PC-3 (cell line): ENCODE measurements around the gene CASS4. TPM values are rescaled to one million over a fixed set of nuclear protein-coding genes. Genes with fewer than 3 reads are reported as not detected.

ENCODE experiments used
- ATAC-seq: fragments of 200-7000 bp; cut with Tn5 transposase; 2 replicates; pipeline ENCODE4 v1.9.1; 2020; ENCODE audit warnings: mild to moderate bottlenecking, moderate library complexity
- BruUV-seq: library from RNA; stranded (reverse); fragments of 400-500 nt; replicated peaks from 2 replicates; lab custom pipeline; 2021; lab: Mats Ljungman, UMichigan
- CTCF ChIA-PET: fragments of 300-600 bp; sonication (Branson Sonifier 250); formaldehyde crosslinking; loops from one replicate; lab custom pipeline; 2022; ENCODE audit warnings: antibody characterized with exemption; lab: Charles Lee
- POLR2A ChIA-PET: fragments of 300-600 bp; sonication (Branson Sonifier 250); formaldehyde crosslinking; loops from one replicate; lab custom pipeline; 2022; ENCODE audit warnings: antibody characterized with exemption; ENCODE audit not compliant: unreplicated experiment; lab: Charles Lee
- DNase-seq: peaks from one replicate; pipeline ENCODE4 v3.0.0-alpha.2; 2015
- H2AFZ ChIP-seq: fragments of 300-600 bp; sonication (generic); 2 replicates; pipeline ENCODE4 v1.6.0; 2016; ENCODE audit warnings: antibody characterized with exemption, low read length
- H3F3A ChIP-seq: fragments of 300-600 bp; sonication (generic); one replicate; pipeline ENCODE4 v1.6.0; 2017; ENCODE audit warnings: antibody characterized with exemption, low read length, control low read depth, mild to moderate bottlenecking; ENCODE audit not compliant: unreplicated experiment
- H3K27ac ChIP-seq: fragments of 300-600 bp; sonication (generic); 2 replicates; pipeline ENCODE4 v1.5.1; 2016; ENCODE audit warnings: mild to moderate bottlenecking, low read length
- H3K27me3 ChIP-seq: fragments of 300-600 bp; sonication (generic); 2 replicates; pipeline ENCODE4 v1.6.1; 2016; ENCODE audit warnings: low read length, mixed read lengths
- H3K36me3 ChIP-seq: fragments of 300-600 bp; sonication (generic); 2 replicates; pipeline ENCODE4 v1.6.1; 2016; ENCODE audit warnings: low read depth, mixed run types, low read length, mixed read lengths
- H3K4me1 ChIP-seq: fragments of 300-600 bp; sonication (generic); 2 replicates; pipeline ENCODE4 v1.5.1; 2016; ENCODE audit warnings: low read length; ENCODE audit not compliant: insufficient read depth
- H3K4me2 ChIP-seq: fragments of 300-600 bp; sonication (generic); 2 replicates; pipeline ENCODE4 v1.6.0; 2016; ENCODE audit warnings: low read length
- H3K4me3 ChIP-seq: fragments of 300-600 bp; sonication (generic); 2 replicates; pipeline ENCODE4 v1.5.1; 2016; ENCODE audit warnings: mild to moderate bottlenecking, low read length, mixed read lengths
- H3K79me2 ChIP-seq: fragments of 300-600 bp; sonication (generic); 2 replicates; pipeline ENCODE4 v1.6.1; 2017; ENCODE audit warnings: low read length, mixed read lengths
- H3K9ac ChIP-seq: fragments of 300-600 bp; sonication (generic); 2 replicates; pipeline ENCODE4 v1.6.0; 2016; ENCODE audit warnings: mild to moderate bottlenecking, low read length
- H3K9me2 ChIP-seq: fragments of 300-600 bp; sonication (generic); replicated peaks from 2 replicates; pipeline ENCODE4 v1.6.1; 2016; ENCODE audit warnings: mixed run types, low read length, mixed read lengths
- H3K9me3 ChIP-seq: fragments of 300-600 bp; sonication (generic); 2 replicates; pipeline ENCODE4 v1.6.1; 2016; ENCODE audit warnings: low read length, mixed read lengths
- H4K20me1 ChIP-seq: fragments of 300-600 bp; sonication (generic); 2 replicates; pipeline ENCODE4 v1.6.1; 2016; ENCODE audit warnings: low read length, mixed read lengths
- CTCF ChIP-seq: fragments of 300-600 bp; sonication (generic); conservative IDR thresholded peaks from 2 replicates; pipeline ENCODE4 v1.5.1; 2017; ENCODE audit warnings: antibody characterized with exemption, low read depth, mild to moderate bottlenecking, low read length
- EZH2 ChIP-seq: fragments of 300-600 bp; sonication (generic); IDR thresholded peaks from one replicate; pipeline ENCODE4 v1.6.1; 2017; ENCODE audit warnings: antibody characterized with exemption, mild to moderate bottlenecking, low read length; ENCODE audit not compliant: unreplicated experiment
- EZH2phosphoT487 ChIP-seq: fragments of 300-600 bp; sonication (generic); IDR thresholded peaks from 2 replicates; pipeline ENCODE4 v1.6.1; 2018; ENCODE audit warnings: mild to moderate bottlenecking, antibody characterized with exemption, low read length, borderline replicate concordance
- intact Hi-C: fragments of 100-400 bp; cut with micrococcal nuclease; formaldehyde crosslinking; loops from 2 replicates; pipeline ENCODE4 v1.9.0; 2023
- total RNA-seq: library from RNA; depleted of rRNA; stranded (reverse); fragments of >200 nt; gene quantifications from 2 replicates; pipeline ENCODE4 v1.2.3, GENCODE V29; 2014

CASS4 gene
- total RNA-seq, 1 experiment from 2014 or later = 0.04 TPM

- peak overlapping the region; percentile 96 for H3K9ac ChIP-seq
- H2AFZ ChIP-seq = peak overlapping the region; percentile 89
- ChIA-PET POLR2A (no interaction called here), CTCF (no interaction called here)
- BruUV-seq = TSS peak; percentile 82
- ATAC-seq (no peak), DNase-seq (no peak)
- H3K36me3 ChIP-seq = peaks cover 51% of the 10 kb centered on the region
- H3F3A ChIP-seq = no peaks in the 10 kb centered on the region
- intact Hi-C loops = no loop called here
- peaks cover 24% of the 10 kb centered on the region for H3K4me1 ChIP-seq
- H3K79me2 ChIP-seq = peaks cover 96% of the 10 kb centered on the region
- no peaks in the 10 kb centered on the region for H3K9me3 ChIP-seq
- H4K20me1 ChIP-seq = no peaks in the 10 kb centered on the region
- H3K4me2 ChIP-seq = peak overlapping the region; percentile 90
- H3K9me2 ChIP-seq = no peaks in the 10 kb centered on the region
- TF ChIP-seq EZH2 = no peak
- TF ChIP-seq CTCF = no peak
- TF ChIP-seq EZH2phosphoT487 = no peak
- H3K27me3 ChIP-seq = no peaks in the 10 kb centered on the region
- H3K27ac ChIP-seq = no peak overlapping the region
- peak overlapping the region; percentile 87 for H3K4me3 ChIP-seq
These were observed 21.0 kb upstream of the CASS4 start for GRCh38 chr20:56391037-56391436.

GRCh38 chr20:56391596-56392131 is 20.4 kb upstream of the CASS4 start:
- H4K20me1 ChIP-seq = no peaks in the 10 kb centered on the region
- intact Hi-C loops = loop anchor here (1.0 kb wide), 1 partner anchor 33 kb away; the partner anchor contains the start of gene FAM210B
- no peak for DNase-seq
- peak overlapping the region; percentile 90 for H3K4me2 ChIP-seq
- no TSS peak for BruUV-seq
- peaks cover 48% of the 10 kb centered on the region for H3K36me3 ChIP-seq
- no peak for TF ChIP-seq EZH2phosphoT487
- no peak for TF ChIP-seq CTCF
- ChIA-PET POLR2A (interaction anchor here (1.5 kb wide), 1 partner anchor 33 kb away, joined by 6 read pairs; the partner anchor contains the start of gene FAM210B), CTCF (interaction anchor here (0.8 kb wide), 1 partner anchor 31 kb away, joined by 3 read pairs; no protein-coding TSS in a partner anchor)
- peaks cover 24% of the 10 kb centered on the region for H3K4me1 ChIP-seq
- H2AFZ ChIP-seq = peak overlapping the region; percentile 89
- H3K9me3 ChIP-seq = no peaks in the 10 kb centered on the region
- H3K79me2 ChIP-seq = peaks cover 92% of the 10 kb centered on the region
- peak overlapping the region; percentile 96 for H3K9ac ChIP-seq
- H3K9me2 ChIP-seq = no peaks in the 10 kb centered on the region
- H3K27ac ChIP-seq = peak overlapping the region; percentile 81
- peak; percentile 57 for ATAC-seq
- H3K4me3 ChIP-seq = peak overlapping the region; percentile 87
- H3F3A ChIP-seq = no peaks in the 10 kb centered on the region
- H3K27me3 ChIP-seq = no peaks in the 10 kb centered on the region
